HG02943 (cell line): Measurements from ENCODE around the gene CARS2.
"Not testable (repeated sequence)": the region's sequence is repeated elsewhere in the genome, so short reads cannot be mapped to it uniquely, and the experiment has no call there.

Source experiments
- ATAC-seq: cut with Tn5 transposase; IDR thresholded peaks from one replicate; pipeline ENCODE4 v1.9.1; 2021; ENCODE audit warnings: mild to moderate bottlenecking, low read depth, moderate library complexity; ENCODE audit not compliant: unreplicated experiment

The CARS2 gene, protein sequence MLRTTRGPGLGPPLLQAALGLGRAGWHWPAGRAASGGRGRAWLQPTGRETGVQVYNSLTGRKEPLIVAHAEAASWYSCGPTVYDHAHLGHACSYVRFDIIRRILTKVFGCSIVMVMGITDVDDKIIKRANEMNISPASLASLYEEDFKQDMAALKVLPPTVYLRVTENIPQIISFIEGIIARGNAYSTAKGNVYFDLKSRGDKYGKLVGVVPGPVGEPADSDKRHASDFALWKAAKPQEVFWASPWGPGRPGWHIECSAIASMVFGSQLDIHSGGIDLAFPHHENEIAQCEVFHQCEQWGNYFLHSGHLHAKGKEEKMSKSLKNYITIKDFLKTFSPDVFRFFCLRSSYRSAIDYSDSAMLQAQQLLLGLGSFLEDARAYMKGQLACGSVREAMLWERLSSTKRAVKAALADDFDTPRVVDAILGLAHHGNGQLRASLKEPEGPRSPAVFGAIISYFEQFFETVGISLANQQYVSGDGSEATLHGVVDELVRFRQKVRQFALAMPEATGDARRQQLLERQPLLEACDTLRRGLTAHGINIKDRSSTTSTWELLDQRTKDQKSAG

DNA sequence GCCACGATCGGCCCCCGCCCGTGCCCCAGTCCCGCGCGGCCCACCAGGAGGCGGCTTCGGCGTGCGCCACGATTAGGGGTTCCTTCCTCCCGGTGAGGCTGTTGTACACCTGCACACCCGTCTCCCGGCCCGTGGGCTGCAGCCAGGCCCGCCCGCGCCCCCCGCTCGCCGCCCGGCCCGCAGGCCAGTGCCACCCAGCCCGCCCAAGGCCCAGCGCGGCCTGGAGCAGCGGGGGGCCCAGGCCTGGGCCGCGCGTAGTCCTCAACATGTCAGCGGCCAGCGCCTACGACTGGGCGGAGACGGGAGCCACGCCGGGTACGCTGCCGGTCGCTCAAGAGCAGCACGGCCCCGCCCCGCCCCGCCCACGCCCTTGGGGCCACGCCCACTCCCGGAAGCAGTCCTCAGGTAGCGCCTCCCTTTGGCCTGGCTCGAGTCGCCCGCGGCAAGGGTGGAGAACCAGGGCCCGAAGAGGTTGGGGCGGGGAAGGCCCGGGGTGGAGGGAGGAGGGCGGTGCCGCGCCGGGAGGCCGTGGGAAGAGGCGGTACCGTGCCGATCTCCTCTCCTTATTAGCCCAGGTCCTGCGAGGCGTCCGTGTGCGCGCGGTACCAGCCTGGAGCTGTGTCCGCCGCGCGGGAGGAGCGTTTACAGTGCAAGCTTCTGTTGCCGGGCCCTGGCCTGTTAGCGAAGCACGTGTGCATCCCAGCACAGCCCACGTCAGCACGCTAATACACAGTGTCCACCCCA lies at the start of gene CARS2:
CARS2 (minus strand) TSS at position 291 of the 744 bp plus-strand sequence; CDS start at position 268, 23 bp downstream.
- ATAC-seq = peak; percentile 91

DNA sequence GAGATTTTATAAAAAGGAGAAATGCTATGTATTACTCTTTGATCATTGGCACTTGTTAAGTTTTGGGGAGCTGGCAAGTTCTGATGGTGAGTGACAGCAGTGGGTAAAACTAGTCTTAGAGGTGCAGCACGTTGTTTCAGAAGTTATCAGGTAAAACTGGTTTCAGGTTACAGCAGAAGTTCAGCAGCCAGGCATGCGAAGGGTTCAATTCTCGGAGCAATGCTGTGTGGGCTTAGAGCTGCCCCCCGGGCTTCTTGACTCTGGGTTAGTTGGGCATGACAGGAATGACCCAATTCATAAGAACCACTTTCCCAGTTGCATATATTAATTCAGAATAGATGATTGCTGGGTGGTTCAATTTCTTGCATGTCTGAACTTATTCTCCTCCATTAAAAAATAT lies 42.4 kb upstream of the CARS2 start:
- no peak for ATAC-seq

DNA sequence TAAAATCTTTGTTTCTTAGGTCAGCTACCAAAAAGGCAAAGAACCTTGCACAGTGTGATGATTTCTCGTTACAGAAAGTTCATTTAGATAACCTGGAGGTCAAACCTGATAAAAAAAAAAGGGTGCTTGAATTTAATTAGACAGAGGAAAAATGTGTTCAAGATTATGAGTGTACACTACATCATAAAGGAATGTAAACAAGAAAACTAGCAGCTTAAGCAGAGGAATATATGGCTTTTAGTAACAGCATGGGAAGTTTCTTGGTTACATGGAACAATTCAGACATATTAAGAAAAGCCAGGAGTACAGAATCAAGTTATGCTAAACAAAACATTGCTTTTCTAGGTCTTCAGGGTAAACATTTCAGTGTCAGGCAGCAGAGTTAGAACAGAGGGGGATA lies 40.5 kb upstream of the CARS2 start:
- ATAC-seq = no peak

DNA sequence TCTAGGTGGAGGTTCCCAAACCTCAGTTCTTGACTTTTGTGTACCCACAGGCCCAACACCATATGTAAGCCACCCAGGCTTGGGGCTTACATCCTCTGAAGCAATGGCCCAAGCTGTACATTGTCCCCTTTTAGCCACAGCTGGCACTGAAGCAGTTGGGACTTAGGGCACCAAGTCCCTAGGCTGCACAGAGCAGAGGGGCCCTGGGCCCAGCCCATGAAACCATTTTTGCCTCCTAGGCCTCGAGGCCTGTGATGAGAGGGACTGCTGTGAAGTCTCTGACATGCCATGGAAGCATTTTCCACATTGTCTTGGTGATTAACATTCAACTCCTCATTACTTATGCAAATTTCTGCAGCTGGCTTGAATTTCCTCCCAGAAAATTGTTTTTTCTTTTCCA lies 37.8 kb upstream of the CARS2 start:
- no peak for ATAC-seq

DNA sequence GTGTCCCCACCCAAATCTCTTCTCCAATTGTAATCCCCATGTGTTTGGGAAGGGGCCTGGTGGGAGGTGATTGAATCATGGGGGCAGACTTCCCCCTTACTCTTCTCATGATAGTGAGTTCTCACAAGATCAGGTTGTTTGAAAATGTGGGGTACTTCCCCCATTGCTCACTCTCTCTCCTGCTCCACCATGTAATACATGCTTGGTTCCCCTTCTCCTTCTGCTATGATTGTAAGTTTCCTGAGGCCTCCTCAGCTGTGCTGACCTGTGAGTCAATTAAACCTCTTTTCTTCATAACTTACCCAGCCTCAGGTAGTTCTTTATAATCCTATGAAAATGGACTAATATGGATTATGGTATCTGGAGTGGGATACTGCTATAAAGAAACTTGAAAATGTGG lies 31.6 kb upstream of the CARS2 start:
- no peak for ATAC-seq

DNA sequence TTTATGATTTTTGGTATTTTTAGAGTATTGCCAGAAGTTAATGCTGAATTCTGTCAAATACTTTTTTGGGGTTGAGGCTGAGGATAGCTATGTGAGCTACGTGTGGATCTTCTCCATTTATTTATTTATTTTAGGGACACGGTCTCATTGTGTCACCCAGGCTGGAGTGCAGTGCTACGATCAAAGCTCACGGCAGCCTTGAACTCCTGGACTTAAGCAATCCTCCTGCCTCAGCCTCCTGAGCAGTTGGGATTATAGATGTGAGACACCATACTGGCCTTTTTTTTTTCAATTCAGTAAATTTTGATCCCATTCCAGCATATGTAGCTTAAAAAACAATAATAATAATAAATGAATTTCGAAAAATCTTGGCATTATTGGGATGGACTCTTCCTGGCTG lies 28.6 kb upstream of the CARS2 start:
- ATAC-seq = no peak

DNA sequence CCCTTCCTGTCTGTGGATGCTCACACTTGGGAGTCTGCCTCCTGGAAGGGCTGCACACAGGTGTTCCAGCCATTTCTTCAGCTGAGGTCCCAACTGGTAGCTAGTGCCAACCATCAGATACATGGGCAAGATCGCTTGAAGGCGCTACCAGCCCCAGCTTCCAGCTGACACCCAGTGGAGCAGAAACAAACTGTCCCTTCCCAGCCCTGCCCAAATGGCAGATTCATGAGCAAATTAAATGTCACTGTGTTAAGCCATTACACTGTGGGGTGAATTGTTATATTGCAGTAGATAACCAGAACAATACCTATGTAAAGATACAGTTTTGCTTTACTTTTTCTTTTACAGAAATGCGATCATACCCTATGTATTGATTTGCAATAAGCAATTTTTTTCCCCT lies 25.2 kb upstream of the CARS2 start:
- ATAC-seq = no peak

DNA sequence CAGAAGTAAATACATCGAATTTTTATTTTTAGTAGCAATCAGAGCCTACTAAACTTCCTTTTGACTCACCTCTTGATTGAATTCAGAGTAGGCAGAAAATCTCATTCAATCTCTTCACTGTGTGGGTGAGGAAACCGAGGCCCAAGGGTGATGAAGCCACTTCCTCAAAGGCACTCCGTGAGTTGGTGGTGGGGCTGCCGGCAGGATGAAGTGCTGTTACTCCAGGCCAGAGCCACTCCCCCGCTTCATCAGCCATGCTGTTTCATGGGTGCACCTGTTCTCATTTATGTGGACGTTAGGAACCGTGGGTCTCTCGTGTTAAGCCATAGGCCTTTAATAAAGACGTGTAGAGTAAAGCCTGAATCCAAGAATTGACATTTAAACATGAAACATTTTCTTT lies 20.8 kb upstream of the CARS2 start:
- ATAC-seq = no peak

DNA sequence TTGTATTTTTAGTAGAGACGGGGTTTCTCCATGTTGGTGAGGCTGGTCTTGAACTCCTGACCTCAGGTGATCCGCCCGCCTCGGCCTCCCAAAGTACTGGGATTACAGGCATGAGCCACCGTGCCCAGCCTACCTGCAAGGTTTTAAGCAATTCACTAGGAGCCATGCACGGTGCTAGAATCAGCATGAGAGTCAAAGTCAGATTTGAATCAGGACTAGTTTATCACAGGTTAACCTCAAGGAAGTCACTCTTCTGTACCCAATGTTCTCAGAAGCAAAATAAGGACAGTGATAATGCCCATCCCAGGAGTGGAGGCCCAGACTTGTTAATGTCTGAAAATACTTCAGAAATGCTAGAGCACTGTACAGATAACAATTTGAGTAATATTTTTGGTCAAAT lies 20.2 kb upstream of the CARS2 start:
- ATAC-seq = not testable (repeated sequence)

DNA sequence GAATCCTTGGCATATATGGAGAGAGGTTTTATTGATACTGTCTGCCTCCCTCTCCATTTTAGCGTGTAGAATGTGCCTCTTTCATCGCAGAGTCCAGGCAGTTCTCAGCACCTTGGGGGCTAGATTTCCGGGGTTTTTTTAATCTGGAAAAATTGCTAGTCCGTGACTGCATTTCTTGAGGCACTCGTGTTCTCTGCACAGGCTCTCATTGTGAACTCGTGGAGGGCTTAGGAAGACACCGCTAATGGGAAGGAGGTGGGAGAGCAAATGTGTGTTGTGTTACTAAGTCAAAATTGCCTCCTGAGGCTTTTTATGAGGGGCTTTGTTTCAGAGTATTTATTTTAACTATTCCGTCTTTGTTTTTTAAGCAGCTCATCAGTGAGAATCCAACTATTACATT lies 17.7 kb upstream of the CARS2 start:
- ATAC-seq = no peak

DNA sequence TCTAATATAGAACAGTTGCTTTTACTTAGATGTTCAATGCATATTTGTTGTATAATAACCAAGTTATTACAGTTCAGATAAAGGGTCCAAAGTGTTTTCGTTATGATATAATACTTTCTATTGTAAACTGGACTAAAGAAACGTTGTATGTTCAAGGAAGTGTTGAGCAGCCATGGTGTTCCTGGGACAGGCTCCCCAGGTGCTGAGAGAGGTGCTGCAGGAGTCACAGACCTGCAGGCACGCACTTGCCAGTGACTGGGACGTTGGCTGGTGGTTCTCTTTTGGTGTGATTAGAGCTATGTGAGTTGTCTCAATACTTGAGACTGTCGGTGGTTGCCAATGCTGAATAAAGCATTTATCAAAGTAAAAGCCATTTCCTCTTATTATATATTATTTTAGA lies 17.1 kb upstream of the CARS2 start:
- no peak for ATAC-seq

DNA sequence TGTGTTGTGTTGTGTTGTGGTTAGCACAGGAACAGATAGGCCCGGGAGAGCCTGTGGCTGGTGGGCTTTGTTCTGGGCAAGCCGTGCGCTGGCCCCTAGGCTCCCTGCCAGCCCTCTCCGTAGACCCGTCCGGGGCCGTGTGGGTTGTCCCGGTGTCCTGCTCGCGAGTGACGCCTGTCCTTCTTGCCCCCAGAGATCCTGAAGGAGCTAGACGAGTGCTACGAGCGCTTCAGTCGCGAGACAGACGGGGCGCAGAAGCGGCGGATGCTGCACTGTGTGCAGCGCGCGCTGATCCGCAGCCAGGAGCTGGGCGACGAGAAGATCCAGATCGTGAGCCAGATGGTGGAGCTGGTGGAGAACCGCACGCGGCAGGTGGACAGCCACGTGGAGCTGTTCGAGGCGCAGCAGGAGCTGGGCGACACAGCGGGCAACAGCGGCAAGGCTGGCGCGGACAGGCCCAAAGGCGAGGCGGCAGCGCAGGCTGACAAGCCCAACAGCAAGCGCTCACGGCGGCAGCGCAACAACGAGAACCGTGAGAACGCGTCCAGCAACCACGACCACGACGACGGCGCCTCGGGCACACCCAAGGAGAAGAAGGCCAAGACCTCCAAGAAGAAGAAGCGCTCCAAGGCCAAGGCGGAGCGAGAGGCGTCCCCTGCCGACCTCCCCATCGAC lies 13.3 kb upstream of the CARS2 start:
- no peak for ATAC-seq

DNA sequence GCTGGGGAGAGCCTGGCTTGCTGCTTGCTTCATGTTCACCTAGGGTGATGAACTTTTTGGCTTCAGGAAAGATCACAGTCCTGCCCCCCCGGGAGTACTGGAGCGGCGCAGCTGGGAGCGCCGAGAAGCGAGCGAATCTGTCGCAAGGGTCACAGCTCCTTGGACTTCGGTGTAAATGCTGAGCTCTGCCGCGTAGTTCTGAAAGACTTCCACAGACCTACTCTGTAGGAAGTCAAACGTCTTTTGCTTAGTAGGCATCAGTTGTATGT lies 10.3 kb upstream of the CARS2 start:
- no peak for ATAC-seq

DNA sequence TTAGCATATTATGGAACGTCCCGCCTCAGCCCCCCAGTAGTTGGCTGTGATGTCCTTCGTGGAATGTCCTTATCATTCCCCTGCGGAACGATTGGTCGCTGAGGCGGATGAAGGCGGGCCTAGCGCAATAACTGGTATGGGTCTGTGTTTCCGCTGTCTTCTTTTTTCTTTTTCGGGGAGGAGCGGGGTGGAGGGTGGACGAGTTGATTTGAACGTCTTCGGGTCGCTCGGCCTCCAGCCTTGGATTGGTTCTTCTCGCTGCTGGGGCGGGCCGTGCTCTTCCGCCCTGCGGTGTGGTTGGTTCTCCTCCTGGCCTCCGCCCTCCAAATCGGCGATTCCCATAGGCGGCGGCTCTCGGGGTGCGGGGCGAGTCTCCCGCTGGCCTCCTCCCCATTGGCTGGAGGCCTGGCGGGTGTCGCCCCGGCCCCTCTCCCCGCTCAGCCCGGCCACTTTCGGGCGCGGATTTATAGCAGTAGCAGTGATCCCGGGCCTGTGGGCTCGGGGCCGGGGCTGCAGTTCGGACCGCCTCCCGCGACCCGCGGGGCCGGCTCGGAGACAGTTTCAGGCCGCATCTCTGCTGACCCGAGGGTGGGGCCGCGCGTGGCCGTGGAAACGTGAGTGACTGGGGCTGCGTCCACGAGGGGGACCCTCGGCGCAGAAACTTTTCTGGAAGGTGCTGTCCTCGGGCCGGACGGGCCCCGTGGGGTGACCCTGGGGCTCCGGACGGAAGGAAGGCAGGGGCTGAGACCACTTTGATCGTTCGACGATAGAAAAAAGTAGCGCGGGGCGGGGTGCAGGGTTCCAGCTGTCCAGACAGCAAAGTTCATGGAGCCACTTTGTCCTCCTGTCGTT lies 9.7 kb upstream of the CARS2 start:
- ATAC-seq = peak; percentile 52

DNA sequence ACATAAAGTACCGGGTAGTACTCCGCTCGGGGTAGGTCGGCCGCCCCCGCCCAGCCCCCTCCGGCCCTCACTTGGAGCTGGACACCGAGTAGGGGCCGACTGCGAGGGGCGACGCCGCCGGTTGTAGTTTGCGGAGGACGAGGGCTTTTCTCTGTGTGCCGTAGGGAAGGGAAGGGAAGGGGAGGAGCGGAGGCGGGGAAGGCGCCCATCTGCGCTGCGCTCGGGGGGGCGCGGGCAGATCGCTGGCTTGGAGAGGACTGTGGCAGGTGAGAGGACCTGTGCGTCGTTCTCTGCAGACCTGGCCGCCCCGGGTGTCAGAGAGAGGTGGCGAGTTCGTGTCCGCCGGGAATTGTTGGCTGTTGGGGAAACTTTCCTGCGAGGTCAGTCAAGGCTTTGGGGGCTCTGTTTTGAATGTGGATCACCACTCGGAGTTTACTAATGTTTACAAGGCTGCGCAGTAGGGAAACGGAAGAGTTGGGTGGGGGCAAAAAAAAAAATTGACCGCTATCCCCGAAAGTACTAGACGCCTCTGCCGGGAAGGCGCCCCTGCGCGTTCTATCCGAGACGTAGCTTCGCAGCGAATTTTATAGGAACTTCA lies 9.0 kb upstream of the CARS2 start:
- ATAC-seq = no peak

DNA sequence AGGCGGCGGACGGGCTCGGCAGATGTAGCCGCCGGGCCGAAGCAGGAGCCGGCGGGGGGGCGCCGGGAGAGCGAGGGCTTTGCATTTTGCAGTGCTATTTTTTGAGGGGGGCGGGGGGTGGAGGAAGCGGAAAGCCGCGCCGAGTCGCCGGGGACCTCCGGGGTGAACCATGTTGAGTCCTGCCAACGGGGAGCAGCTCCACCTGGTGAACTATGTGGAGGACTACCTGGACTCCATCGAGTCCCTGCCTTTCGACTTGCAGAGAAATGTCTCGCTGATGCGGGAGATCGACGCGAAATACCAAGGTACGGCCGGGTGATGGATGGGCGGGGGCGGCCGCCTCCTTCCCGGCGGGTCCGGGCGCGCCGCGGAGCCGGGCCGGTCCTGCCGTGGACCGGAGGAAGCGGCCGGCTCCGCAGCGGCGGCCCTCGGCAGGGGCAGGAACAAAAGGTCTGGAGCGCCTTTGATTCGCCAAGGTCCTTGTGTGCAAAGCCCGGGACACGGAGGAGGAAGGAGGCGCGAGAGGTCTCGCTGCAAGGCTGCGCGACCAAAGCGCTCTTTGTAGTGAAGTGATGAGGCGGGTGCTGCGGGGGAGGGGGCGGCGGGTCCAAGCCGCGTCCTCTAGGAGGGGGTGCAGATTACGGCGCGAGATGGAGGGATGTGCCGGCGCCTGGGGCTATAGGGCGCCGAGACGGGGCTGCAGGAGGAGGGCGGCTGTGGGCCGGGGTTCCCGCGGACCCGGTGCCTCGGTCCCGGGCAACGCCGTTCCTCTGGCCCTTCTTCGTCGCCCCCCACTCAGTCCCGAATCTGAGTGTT lies 8.3 kb upstream of the CARS2 start:
- ATAC-seq = no peak

DNA sequence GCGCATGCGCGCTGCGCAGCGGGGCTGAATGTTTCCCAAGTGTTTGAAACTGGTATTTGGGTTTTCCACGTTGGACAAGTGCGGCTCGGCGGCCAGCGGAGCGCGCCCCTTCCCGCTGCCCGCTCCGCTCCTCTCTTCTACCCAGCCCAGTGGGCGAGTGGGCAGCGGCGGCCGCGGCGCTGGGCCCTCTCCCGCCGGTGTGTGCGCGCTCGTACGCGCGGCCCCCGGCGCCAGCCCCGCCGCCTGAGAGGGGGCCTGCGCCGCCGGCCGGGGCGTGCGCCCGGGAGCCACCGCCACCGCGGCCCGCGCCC lies 7.7 kb upstream of the CARS2 start, which contains the start of gene ING1:
ING1 (plus strand) TSS at position 59 of the 311 bp plus-strand sequence. CDS start 450 bp downstream, outside the sequence.
- no peak for ATAC-seq

DNA sequence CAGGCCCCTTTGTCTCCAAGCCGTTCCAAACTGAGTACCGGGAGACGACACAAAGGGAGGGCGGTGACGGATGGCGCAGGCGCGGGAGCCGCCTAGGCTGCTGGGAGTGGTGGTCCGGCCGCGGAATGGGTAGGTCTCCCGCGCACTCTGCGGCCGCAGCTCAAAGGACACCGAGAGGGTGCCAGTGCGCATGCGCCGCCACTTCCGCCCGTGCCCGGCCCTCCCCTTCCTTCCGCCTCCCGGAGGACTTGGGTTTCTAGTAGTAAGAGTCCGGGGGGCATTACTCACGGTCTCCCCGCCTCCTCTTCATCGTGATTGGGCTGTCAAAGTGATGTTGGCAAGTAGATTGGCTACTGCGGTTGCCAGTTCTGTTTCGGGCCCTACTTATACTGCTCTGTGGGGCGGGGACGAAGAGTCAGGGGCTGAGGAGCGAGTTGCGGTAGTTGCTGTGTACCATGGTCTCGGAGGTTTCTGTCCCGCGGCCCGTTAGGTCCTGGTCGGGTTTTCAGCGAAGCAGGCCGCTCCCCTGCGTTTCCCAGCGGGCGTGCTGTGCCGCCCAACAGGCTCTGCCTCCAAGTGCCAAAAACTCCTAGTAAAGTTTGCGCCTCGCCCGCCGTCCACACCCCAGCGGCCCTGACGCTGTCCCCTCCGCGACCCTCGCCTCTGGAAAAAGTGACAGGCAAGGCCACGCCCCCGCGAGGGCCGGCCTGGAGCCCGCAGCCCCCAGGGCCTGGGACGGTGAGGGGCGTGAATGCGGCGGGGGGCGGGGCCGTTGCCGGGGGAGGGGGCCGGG lies 7.1 kb upstream of the CARS2 start:
- ATAC-seq = peak; percentile 51
